Measurements from ENCODE around the gene TMEM168.
A peak's percentile ranks its signal among the peaks of the same experiment; 100 is the strongest.
"Not testable (repeated sequence)": the region's sequence is repeated elsewhere in the genome, so short reads cannot be mapped to it uniquely, and the experiment has no call there.

TMEM168 gene

GRCh38 chr7:112745635-112746034 is 44.6 kb downstream of the TMEM168 start:
- TF ChIP-seq, protein P1, sequence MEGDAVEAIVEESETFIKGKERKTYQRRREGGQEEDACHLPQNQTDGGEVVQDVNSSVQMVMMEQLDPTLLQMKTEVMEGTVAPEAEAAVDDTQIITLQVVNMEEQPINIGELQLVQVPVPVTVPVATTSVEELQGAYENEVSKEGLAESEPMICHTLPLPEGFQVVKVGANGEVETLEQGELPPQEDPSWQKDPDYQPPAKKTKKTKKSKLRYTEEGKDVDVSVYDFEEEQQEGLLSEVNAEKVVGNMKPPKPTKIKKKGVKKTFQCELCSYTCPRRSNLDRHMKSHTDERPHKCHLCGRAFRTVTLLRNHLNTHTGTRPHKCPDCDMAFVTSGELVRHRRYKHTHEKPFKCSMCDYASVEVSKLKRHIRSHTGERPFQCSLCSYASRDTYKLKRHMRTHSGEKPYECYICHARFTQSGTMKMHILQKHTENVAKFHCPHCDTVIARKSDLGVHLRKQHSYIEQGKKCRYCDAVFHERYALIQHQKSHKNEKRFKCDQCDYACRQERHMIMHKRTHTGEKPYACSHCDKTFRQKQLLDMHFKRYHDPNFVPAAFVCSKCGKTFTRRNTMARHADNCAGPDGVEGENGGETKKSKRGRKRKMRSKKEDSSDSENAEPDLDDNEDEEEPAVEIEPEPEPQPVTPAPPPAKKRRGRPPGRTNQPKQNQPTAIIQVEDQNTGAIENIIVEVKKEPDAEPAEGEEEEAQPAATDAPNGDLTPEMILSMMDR (IDR thresholded peaks at IDR 0.05; ENCODE audit: low read length, missing control alignments), result no peak
- no peak for DNase-seq (ENCODE audit: low read depth)
- H3K4me3 ChIP-seq (replicated peaks; ENCODE audit: low read depth, low read length), result no peak overlapping the region

GRCh38 chr7:112744818-112745217 is 45.4 kb downstream of the TMEM168 start:
- peak; percentile 4 for DNase-seq (ENCODE audit: low read depth)
- no peak overlapping the region for H3K4me3 ChIP-seq (replicated peaks; ENCODE audit: low read depth, low read length)
- TF ChIP-seq, protein P1 (IDR thresholded peaks at IDR 0.05; ENCODE audit: low read length, missing control alignments), result no peak

GRCh38 chr7:112743811-112744210 is 46.4 kb downstream of the TMEM168 start:
- no peak for DNase-seq (ENCODE audit: low read depth)
- TF ChIP-seq, protein P1 (IDR thresholded peaks at IDR 0.05; ENCODE audit: low read length, missing control alignments), result no peak
- H3K4me3 ChIP-seq (replicated peaks; ENCODE audit: low read depth, low read length), result no peak overlapping the region

- TF ChIP-seq, protein P1 (IDR thresholded peaks at IDR 0.05; ENCODE audit: low read length, missing control alignments), result no peak
- DNase-seq (ENCODE audit: low read depth), result no peak
Observed at GRCh38 chr7:112740667-112741066, 49.5 kb downstream of the TMEM168 start.

DNA sequence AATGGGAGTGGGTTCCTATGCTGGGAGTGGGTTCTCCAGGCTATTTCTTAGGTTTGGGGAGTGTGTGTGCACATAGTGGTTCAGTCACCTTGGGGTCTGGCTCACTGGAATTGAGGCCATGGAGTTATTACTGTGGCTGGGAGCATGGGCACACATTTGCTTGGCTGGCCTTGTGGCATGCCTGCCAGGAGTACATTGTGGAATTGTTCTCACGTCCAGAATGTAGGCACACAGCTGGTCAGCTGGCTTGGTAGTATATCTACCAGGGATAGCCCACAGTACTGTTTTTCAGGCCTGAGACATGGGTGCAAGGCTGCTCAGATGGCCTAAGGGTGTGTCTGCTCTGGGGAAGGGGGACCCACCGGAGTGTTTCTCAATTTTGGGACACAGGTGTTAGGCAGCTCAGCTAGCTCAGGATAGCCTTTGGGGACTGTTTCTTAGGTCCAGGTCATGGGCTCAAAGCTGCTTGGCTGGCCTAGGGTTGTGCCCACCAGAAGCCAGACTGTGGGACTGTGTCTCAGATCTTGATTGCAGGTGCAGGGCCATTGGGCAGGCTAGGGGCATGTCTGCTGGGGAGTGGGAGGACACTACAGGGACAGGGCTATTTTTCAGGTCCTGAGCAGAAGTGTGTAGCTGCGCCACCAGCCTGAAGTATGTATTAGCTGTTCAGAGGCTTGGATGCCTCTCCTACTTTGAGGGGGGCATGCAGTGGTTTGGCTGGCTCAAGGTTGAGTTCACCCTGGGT is 50.6 kb downstream of the TMEM168 start:
- TF ChIP-seq, protein P1 (IDR thresholded peaks at IDR 0.05; ENCODE audit: low read length, missing control alignments), result no peak
- no peak for DNase-seq (ENCODE audit: low read depth)
- no peak overlapping the region for H3K4me3 ChIP-seq (replicated peaks; ENCODE audit: low read depth, low read length)

More at GRCh38 chr7:112740667-112741066, 49.5 kb downstream of the TMEM168 start:
- no peak overlapping the region for H3K4me3 ChIP-seq (replicated peaks; ENCODE audit: low read depth, low read length)

DNA sequence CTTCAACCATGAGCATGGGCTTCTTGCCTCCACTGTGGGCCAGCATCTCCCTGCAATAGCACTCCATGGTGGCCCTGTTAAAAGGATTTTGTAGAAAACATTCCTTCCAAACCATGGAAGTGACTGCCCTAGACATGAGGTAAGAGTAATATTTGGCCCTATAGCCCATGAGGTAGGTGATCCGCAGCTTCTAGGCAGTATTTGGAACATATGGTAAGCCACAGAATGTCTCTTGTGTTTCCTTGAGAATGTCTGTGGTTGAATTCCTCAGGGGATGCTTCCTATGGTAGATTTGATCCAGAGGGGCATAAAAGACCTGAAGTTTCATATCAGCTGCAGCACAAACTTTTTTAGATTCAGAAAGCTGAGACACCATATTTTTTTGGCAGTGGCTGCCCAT is 54.9 kb downstream of the TMEM168 start:
- DNase-seq (ENCODE audit: low read depth), result no peak
- no peak overlapping the region for H3K4me3 ChIP-seq (replicated peaks; ENCODE audit: low read depth, low read length)
- TF ChIP-seq, protein P1 (IDR thresholded peaks at IDR 0.05; ENCODE audit: low read length, missing control alignments), result no peak

GRCh38 chr7:112731324-112731723 is 58.9 kb downstream of the TMEM168 start:
- H3K4me3 ChIP-seq (replicated peaks; ENCODE audit: low read depth, low read length); DNase-seq (ENCODE audit: low read depth): not testable (repeated sequence)
